A549 treated with GW870086 at 1 μM for 4 hours (cell line): ENCODE data around the gene GINS1. TPM values are rescaled to one million over a fixed set of nuclear protein-coding genes. Genes with fewer than 3 reads are reported as not detected.

Source experiments
- total RNA-seq: library from RNA; stranded (reverse); fragments of 200-300 nt; extraction: Qiagen RNA extraction; gene quantifications from 5 replicates; pipeline ENCODE4 v1.2.3, GENCODE V29; 2022; ENCODE audit warnings: low read depth

The GINS1 gene
- 27.7 to 35.5 TPM (median 32.2 TPM) in 5 replicates for total RNA-seq

GRCh38 chr20:25407311-25408169 lies at the start of gene GINS1:
Gene GINS1 (plus strand): TSS chr20:25407673. CDS start chr20:25407821, 148 bp downstream.

GRCh38 chr20:25390538-25391528 lies 16.6 kb upstream of the GINS1 start, which contains the start of gene ABHD12:
Gene ABHD12 (minus strand): TSS chr20:25390835. CDS start chr20:25390703, 132 bp downstream.

Other genes with a start within 250 kb of the GINS1 start
- 139 to 161 TPM (median 150 TPM) in 5 replicates for gene ENTPD6, start 212.0 kb upstream of the GINS1 start, total RNA-seq
- 229 to 300 TPM (median 288 TPM) in 5 replicates for gene PYGB, start 159.6 kb upstream of the GINS1 start, total RNA-seq
- gene ABHD12, start 16.8 kb upstream of the GINS1 start, total RNA-seq: 106 to 141 TPM (median 140 TPM) in 5 replicates
- gene NINL, start 177.9 kb downstream of the GINS1 start, total RNA-seq: 12.9 to 16.1 TPM (median 13.1 TPM) in 5 replicates
- gene NANP, start 216.3 kb downstream of the GINS1 start, total RNA-seq: 6.4 to 8.7 TPM (median 7.5 TPM) in 5 replicates